ENCODE measurements around the gene MRM1.
"Not testable (repeated sequence)": the region's sequence is repeated elsewhere in the genome, so short reads cannot be mapped to it uniquely, and the experiment has no call there.

The MRM1 gene

GRCh38 chr17:36600465-36600864 is 918 bp upstream of the MRM1 start:
- no peak for TF ChIP-seq CTCF (IDR thresholded peaks at IDR 0.05; ENCODE audit: borderline replicate concordance, insufficient read depth, low read depth, low read length)
- H3K4me3 ChIP-seq (ENCODE audit: low read depth, low read length), result no peak overlapping the region

GRCh38 chr17:36600936-36601302 is 464 bp upstream of the MRM1 start:
- no peak for TF ChIP-seq CTCF (IDR thresholded peaks at IDR 0.05; ENCODE audit: borderline replicate concordance, insufficient read depth, low read depth, low read length)
- H3K4me3 ChIP-seq (ENCODE audit: low read depth, low read length), result peak overlapping the region; percentile 86

GRCh38 chr17:36602030-36602748 is 806 bp downstream of the MRM1 start:
- H3K4me3 ChIP-seq (ENCODE audit: low read depth, low read length), result peak overlapping the region; percentile 86
- TF ChIP-seq CTCF (IDR thresholded peaks at IDR 0.05; ENCODE audit: borderline replicate concordance, insufficient read depth, low read depth, low read length), result no peak

GRCh38 chr17:36602924-36603384 is 1.6 kb downstream of the MRM1 start:
- peak; percentile 81 for TF ChIP-seq CTCF (IDR thresholded peaks at IDR 0.05; ENCODE audit: borderline replicate concordance, insufficient read depth, low read depth, low read length)
- peak overlapping the region; percentile 86 for H3K4me3 ChIP-seq (ENCODE audit: low read depth, low read length)

GRCh38 chr17:36605028-36605427 is 3.6 kb downstream of the MRM1 start:
- not testable (repeated sequence) for H3K4me3 ChIP-seq (ENCODE audit: low read depth, low read length)

- TF ChIP-seq CTCF (IDR thresholded peaks at IDR 0.05; ENCODE audit: borderline replicate concordance, insufficient read depth, low read depth, low read length), result no peak
- no peak overlapping the region for H3K4me3 ChIP-seq (ENCODE audit: low read depth, low read length)
Observed at GRCh38 chr17:36608280-36608679, 6.9 kb downstream of the MRM1 start.

GRCh38 chr17:36608794-36609497 is 7.6 kb downstream of the MRM1 start:
- peak; percentile 34; the same call in 1 of the 2 replicates for TF ChIP-seq CTCF (IDR thresholded peaks at IDR 0.05; ENCODE audit: borderline replicate concordance, insufficient read depth, low read depth, low read length)

More at GRCh38 chr17:36608794-36609497, 7.6 kb downstream of the MRM1 start:
- H3K4me3 ChIP-seq (ENCODE audit: low read depth, low read length), result no peak overlapping the region
